NCI-H446 (cell line): ENCODE data around the gene MAP7D2.
"Not testable (repeated sequence)": the region's sequence is repeated elsewhere in the genome, so short reads cannot be mapped to it uniquely, and the experiment has no call there.

ENCODE experiments used
- DNase-seq, 2 experiments: peaks; one replicate each; lab custom pipeline; 2025; lab: John Stamatoyannopoulos, UW

MAP7D2 gene

GRCh38 chrX:20116577-20117240, at the start of gene MAP7D2:
TSS of gene MAP7D2 (minus strand) at chrX:20116907. CDS start at chrX:20116879, 28 bp downstream.
- DNase-seq: no peak

GRCh38 chrX:20162516-20162915, 45.8 kb upstream of the MAP7D2 start:
- DNase-seq: not testable (repeated sequence)

GRCh38 chrX:20159797-20160385, 43.2 kb upstream of the MAP7D2 start:
- DNase-seq: no peak

- no peak for DNase-seq
Measured at GRCh38 chrX:20151689-20152088, 35.0 kb upstream of the MAP7D2 start.

GRCh38 chrX:20149326-20149725, 32.6 kb upstream of the MAP7D2 start:
- no peak for DNase-seq

GRCh38 chrX:20147561-20147960, 30.9 kb upstream of the MAP7D2 start:
- DNase-seq: no peak

GRCh38 chrX:20144491-20144890, 27.8 kb upstream of the MAP7D2 start:
- no peak for DNase-seq

- no peak for DNase-seq
Measured at GRCh38 chrX:20143561-20143960, 26.9 kb upstream of the MAP7D2 start.

- DNase-seq: no peak
Measured at GRCh38 chrX:20143111-20143510, 26.4 kb upstream of the MAP7D2 start.

GRCh38 chrX:20141281-20142220, 24.8 kb upstream of the MAP7D2 start, which contains the start of gene EIF1AX:
TSS of gene EIF1AX (minus strand) at chrX:20141838. CDS start at chrX:20141640, 198 bp downstream.
- DNase-seq: peak; percentile 89 to 96

GRCh38 chrX:20140420-20140819, 23.7 kb upstream of the MAP7D2 start:
- no peak for DNase-seq

GRCh38 chrX:20139966-20140365, 23.3 kb upstream of the MAP7D2 start:
- no peak for DNase-seq

GRCh38 chrX:20135944-20136343, 19.2 kb upstream of the MAP7D2 start:
- DNase-seq: no peak

GRCh38 chrX:20132666-20133065, 16.0 kb upstream of the MAP7D2 start:
- no peak for DNase-seq

GRCh38 chrX:20130357-20130756, 13.7 kb upstream of the MAP7D2 start:
- no peak for DNase-seq

- DNase-seq: no peak
Measured at GRCh38 chrX:20129547-20129946, 12.8 kb upstream of the MAP7D2 start.

- no peak for DNase-seq
Measured at GRCh38 chrX:20128670-20129069, 12.0 kb upstream of the MAP7D2 start.

- not testable (repeated sequence) for DNase-seq
Measured at GRCh38 chrX:20127440-20127839, 10.7 kb upstream of the MAP7D2 start.

GRCh38 chrX:20126833-20127232, 10.1 kb upstream of the MAP7D2 start:
- DNase-seq: not testable (repeated sequence)

- no peak for DNase-seq
Measured at GRCh38 chrX:20124964-20125363, 8.3 kb upstream of the MAP7D2 start.

GRCh38 chrX:20118065-20118824, 1.5 kb upstream of the MAP7D2 start:
- no peak for DNase-seq

GRCh38 chrX:20116087-20116576, 575 bp downstream of the MAP7D2 start:
- no peak for DNase-seq
